SU-DHL-6 (cell line): ENCODE results near the gene RUNX1.

ENCODE experiments used
- EZH2phosphoT487 ChIP-seq: fragments of 200-600 bp; sonication (generic), shearing (Covaris generic); conservative IDR thresholded peaks from 2 replicates; pipeline ENCODE4 v1.6.1; 2018; ENCODE audit warnings: mild to moderate bottlenecking, antibody characterized with exemption, low read length, moderate library complexity, mixed read lengths
- TF ChIP-seq, protein P1 (sequence below): fragments of 200-600 bp; sonication (generic); IDR thresholded peaks from one replicate; pipeline ENCODE4 v1.5.1; 2017; ENCODE audit warnings: antibody characterized with exemption, mild to moderate bottlenecking, low read length, moderate library complexity; ENCODE audit not compliant: insufficient read depth, poor library complexity, severe bottlenecking

DNA sequence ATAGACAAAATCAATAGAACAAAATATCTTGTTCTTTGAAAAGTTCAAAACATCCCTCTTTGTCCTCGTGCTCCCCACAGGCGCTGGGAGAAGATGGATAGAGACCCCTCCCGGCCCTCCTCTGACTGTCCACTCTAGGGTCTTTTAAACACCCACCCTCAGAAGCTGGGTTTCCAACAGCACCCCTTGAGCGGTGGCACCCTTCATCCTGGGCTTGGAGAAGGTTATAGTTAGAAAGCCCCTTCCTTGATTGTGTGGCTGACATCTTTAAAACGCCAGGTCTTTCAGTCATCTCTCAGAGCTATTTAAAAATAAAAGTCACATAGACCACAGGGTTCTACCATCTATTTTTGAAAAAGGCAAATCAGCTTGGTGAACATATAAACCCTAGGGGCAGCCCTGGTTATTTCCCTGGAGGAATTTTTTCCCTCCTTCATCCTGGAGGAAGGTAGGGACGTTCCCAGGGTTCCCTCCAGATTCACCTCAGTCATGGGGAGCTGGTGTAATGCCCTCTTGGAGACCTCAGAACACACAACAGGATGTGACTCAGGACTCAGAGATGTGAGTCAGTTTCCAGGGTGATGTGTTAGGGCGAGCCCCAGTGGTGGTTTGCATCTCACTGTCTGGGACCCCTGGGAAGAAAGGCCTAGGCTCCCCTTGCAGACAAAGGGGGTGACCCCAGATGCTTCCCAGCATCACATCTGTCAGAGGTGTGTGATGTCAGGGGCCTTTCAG lies 241.8 kb downstream of the RUNX1 start:
- TF ChIP-seq, protein P1, sequence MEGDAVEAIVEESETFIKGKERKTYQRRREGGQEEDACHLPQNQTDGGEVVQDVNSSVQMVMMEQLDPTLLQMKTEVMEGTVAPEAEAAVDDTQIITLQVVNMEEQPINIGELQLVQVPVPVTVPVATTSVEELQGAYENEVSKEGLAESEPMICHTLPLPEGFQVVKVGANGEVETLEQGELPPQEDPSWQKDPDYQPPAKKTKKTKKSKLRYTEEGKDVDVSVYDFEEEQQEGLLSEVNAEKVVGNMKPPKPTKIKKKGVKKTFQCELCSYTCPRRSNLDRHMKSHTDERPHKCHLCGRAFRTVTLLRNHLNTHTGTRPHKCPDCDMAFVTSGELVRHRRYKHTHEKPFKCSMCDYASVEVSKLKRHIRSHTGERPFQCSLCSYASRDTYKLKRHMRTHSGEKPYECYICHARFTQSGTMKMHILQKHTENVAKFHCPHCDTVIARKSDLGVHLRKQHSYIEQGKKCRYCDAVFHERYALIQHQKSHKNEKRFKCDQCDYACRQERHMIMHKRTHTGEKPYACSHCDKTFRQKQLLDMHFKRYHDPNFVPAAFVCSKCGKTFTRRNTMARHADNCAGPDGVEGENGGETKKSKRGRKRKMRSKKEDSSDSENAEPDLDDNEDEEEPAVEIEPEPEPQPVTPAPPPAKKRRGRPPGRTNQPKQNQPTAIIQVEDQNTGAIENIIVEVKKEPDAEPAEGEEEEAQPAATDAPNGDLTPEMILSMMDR, result no peak
- no peak for TF ChIP-seq EZH2phosphoT487
